HCT116 (cell line): ENCODE results near the gene PAPPA2. TPM values are rescaled to one million over a fixed set of nuclear protein-coding genes. Genes with fewer than 3 reads are reported as not detected.

Experiments
- ATAC-seq: fragments of 200-7000 bp; cut with Tn5 transposase; 2 replicates; pipeline ENCODE4 v1.9.1; 2020; ENCODE audit warnings: mild to moderate bottlenecking, moderate library complexity
- BruUV-seq: library from RNA; stranded (reverse); fragments of 400-500 nt; replicated peaks from 2 replicates; lab custom pipeline; 2021; lab: Mats Ljungman, UMichigan
- CTCF ChIA-PET: fragments of 300-600 bp; sonication (Branson Sonifier 250); formaldehyde crosslinking; loops from one replicate; lab custom pipeline; 2021; ENCODE audit warnings: antibody characterized with exemption; lab: Charles Lee
- POLR2A ChIA-PET: fragments of 300-600, 350-600 bp; sonication (Branson Sonifier 250); formaldehyde crosslinking; loops from one replicate; lab custom pipeline; 2021; ENCODE audit warnings: antibody characterized with exemption; lab: Charles Lee
- RAD21 ChIA-PET, 2 experiments: fragments of 300-600 bp; sonication (Branson Sonifier 250); formaldehyde crosslinking; loops; one replicate each; lab custom pipeline; 2023; ENCODE audit warnings: low total read pairs in 2 of 2; ENCODE audit not compliant: uncharacterized antibody in 2 of 2, unreplicated experiment in 2 of 2, low non-redundant PET in 1 of 2; lab: Charles Lee
- DNase-seq: peaks from one replicate; pipeline ENCODE4 v3.0.0-alpha.2; 2010; ENCODE audit warnings: low read depth, low spot score
- H2AFZ ChIP-seq: fragments of 200-600 bp; shearing (Covaris generic), sonication (generic); 2 replicates; pipeline ENCODE4 v1.6.1; 2017; ENCODE audit warnings: low read depth, mixed run types, mixed read lengths, antibody characterized with exemption, low read length; ENCODE audit not compliant: poor library complexity, severe bottlenecking
- H3K27ac ChIP-seq: 2 replicates; pipeline ENCODE4 v1.5.1; 2012; ENCODE audit warnings: low read depth, low read length
- H3K27me3 ChIP-seq: fragments of 200-600 bp; sonication (generic); 2 replicates; pipeline ENCODE4 v1.6.1; 2016; ENCODE audit warnings: mixed run types, low read length, mixed read lengths; ENCODE audit not compliant: insufficient read depth
- H3K36me3 ChIP-seq, 2 experiments: fragments of 200-500 bp in 1 of 2; fragments of 200-600 bp in 1 of 2; sonication (Bioruptor generic) in 1 of 2; sonication (generic) in 1 of 2; 2 replicates each; pipeline versions ENCODE4 v1.5.1 to v1.6.1; 2014 to 2016; ENCODE audit warnings: low read length in 2 of 2, inconsistent platforms in 1 of 2, mixed read lengths in 1 of 2, mixed run types in 1 of 2; ENCODE audit not compliant: insufficient read depth in 2 of 2, control insufficient read depth in 1 of 2
- H3K4me1 ChIP-seq, 2 experiments: fragments of 200-600 bp in 1 of 2; sonication (generic) in 1 of 2; 2 replicates each; pipeline versions ENCODE4 v1.5.1 to v1.6.1; 2012 to 2017; ENCODE audit warnings: low read length in 2 of 2, inconsistent platforms in 1 of 2, mild to moderate bottlenecking in 1 of 2, mixed read lengths in 1 of 2, mixed run types in 1 of 2, moderate library complexity in 1 of 2; ENCODE audit not compliant: insufficient read depth in 2 of 2, control insufficient read depth in 1 of 2
- H3K4me2 ChIP-seq: fragments of 200-600 bp; sonication (generic); 2 replicates; pipeline ENCODE4 v1.6.1; 2017; ENCODE audit warnings: mixed run types, low read length, mixed read lengths
- H3K4me3 ChIP-seq, 2 experiments: fragments of 200-600 bp in 1 of 2; sonication (generic) in 1 of 2; replicated peaks in 1 of 2; 2 replicates each; pipeline ENCODE4 v1.5.1; 2011 to 2016; ENCODE audit warnings: low read length in 2 of 2, control low read depth in 1 of 2, low read depth in 1 of 2, mild to moderate bottlenecking in 1 of 2, mixed read lengths in 1 of 2, mixed run types in 1 of 2
- H3K79me2 ChIP-seq: fragments of 200-600 bp; sonication (generic); 2 replicates; pipeline ENCODE4 v1.6.1; 2017; ENCODE audit warnings: mild to moderate bottlenecking, mixed run types, low read length, moderate library complexity, mixed read lengths; ENCODE audit not compliant: insufficient read depth
- H3K9ac ChIP-seq: fragments of 200-600 bp; sonication (generic); 2 replicates; pipeline ENCODE4 v1.6.1; 2016; ENCODE audit warnings: low read length, mixed read lengths
- H3K9me2 ChIP-seq: fragments of 200-600 bp; sonication (generic), shearing (Covaris generic); 2 replicates; pipeline ENCODE4 v1.6.1; 2017; ENCODE audit warnings: mixed run types, mild to moderate bottlenecking, moderate library complexity; ENCODE audit not compliant: insufficient read depth
- H3K9me3 ChIP-seq, 2 experiments: fragments of 200-500 bp in 1 of 2; fragments of 200-600 bp in 1 of 2; sonication (Bioruptor generic) in 1 of 2; sonication (generic) in 1 of 2; 2 replicates each; pipeline ENCODE4 v1.6.1; 2014 to 2017; ENCODE audit warnings: low read length in 2 of 2, mixed read lengths in 2 of 2, inconsistent platforms in 1 of 2, low read depth in 1 of 2, mild to moderate bottlenecking in 1 of 2, mixed run types in 1 of 2, moderate library complexity in 1 of 2; ENCODE audit not compliant: control insufficient read depth in 1 of 2, insufficient read depth in 1 of 2
- H4K20me1 ChIP-seq: fragments of 200-600 bp; sonication (generic), shearing (Covaris generic); 2 replicates; pipeline ENCODE4 v1.6.1; 2017; ENCODE audit warnings: mixed run types, mild to moderate bottlenecking, moderate library complexity; ENCODE audit not compliant: insufficient read depth
- ATF3 ChIP-seq: IDR thresholded peaks from 2 replicates; pipeline ENCODE4 v1.6.1; 2012
- CBX3 ChIP-seq: IDR thresholded peaks from 2 replicates; pipeline ENCODE4 v1.6.1; 2012; ENCODE audit warnings: low read depth
- EGR1 ChIP-seq: IDR thresholded peaks from 2 replicates; pipeline ENCODE4 v1.6.1; 2012; ENCODE audit warnings: low read depth
- ELF1 ChIP-seq: IDR thresholded peaks from 2 replicates; pipeline ENCODE4 v1.6.1; 2012; ENCODE audit warnings: low read depth, borderline replicate concordance
- EZH2 ChIP-seq: fragments of 200-600 bp; sonication (generic); IDR thresholded peaks from 2 replicates; pipeline ENCODE4 v1.6.1; 2017; ENCODE audit warnings: antibody characterized with exemption, mixed run types
- EZH2phosphoT487 ChIP-seq: fragments of 200-600 bp; IDR thresholded peaks from 2 replicates; pipeline ENCODE4 v1.6.1; 2018; ENCODE audit warnings: antibody characterized with exemption, borderline replicate concordance
- FOSL1 ChIP-seq: IDR thresholded peaks from 2 replicates; pipeline ENCODE4 v1.6.1; 2012; ENCODE audit warnings: low read depth
- RAD21 ChIP-seq: IDR thresholded peaks from 2 replicates; pipeline ENCODE4 v1.6.1; 2012; ENCODE audit warnings: low read depth, mild to moderate bottlenecking
- SIN3A ChIP-seq: IDR thresholded peaks from 2 replicates; pipeline ENCODE4 v1.6.1; 2012; ENCODE audit warnings: low read depth
- SP1 ChIP-seq: IDR thresholded peaks from 2 replicates; pipeline ENCODE4 v1.6.1; 2012; ENCODE audit warnings: low read depth
- SRF ChIP-seq: IDR thresholded peaks from 2 replicates; pipeline ENCODE4 v1.6.1; 2012; ENCODE audit warnings: low read depth
- TCF7L2 ChIP-seq: IDR thresholded peaks from 2 replicates; pipeline ENCODE4 v1.7.0; 2011; ENCODE audit warnings: borderline replicate concordance, inconsistent platforms; ENCODE audit not compliant: insufficient read depth, insufficient read length; ENCODE audit errors: extremely low read depth
- YY1 ChIP-seq: IDR thresholded peaks from 2 replicates; pipeline ENCODE4 v1.6.1; 2011; ENCODE audit warnings: low read length, low read depth, moderate library complexity, mild to moderate bottlenecking; ENCODE audit not compliant: insufficient replicate concordance; ENCODE audit errors: extremely low read depth
- ZNF274 ChIP-seq: fragments of 200-500 bp; sonication (Bioruptor generic); IDR thresholded peaks from 2 replicates; pipeline ENCODE4 v1.6.1; 2014; ENCODE audit warnings: mild to moderate bottlenecking, low read depth, low read length, inconsistent platforms
- intact Hi-C: fragments of 100-400 bp; cut with micrococcal nuclease; formaldehyde crosslinking; loops from 2 replicates; pipeline ENCODE4 v1.10.0; 2022
- total RNA-seq: library from RNA; stranded (reverse); gene quantifications from one replicate; pipeline ENCODE4 v1.2.1, GENCODE V29; 2021; ENCODE audit not compliant: unreplicated experiment
- TF ChIP-seq, protein P1 (sequence below): IDR thresholded peaks from 2 replicates; pipeline ENCODE4 v1.6.1; 2012; ENCODE audit warnings: low read depth
- TF ChIP-seq, protein P2 (sequence below): IDR thresholded peaks from 2 replicates; pipeline ENCODE4 v1.6.1; 2011; ENCODE audit warnings: mild to moderate bottlenecking, low read length, moderate library complexity; ENCODE audit not compliant: insufficient replicate concordance; ENCODE audit errors: extremely low read depth

The PAPPA2 gene
- total RNA-seq, 1 experiment from 2014 or later, result not detected

DNA sequence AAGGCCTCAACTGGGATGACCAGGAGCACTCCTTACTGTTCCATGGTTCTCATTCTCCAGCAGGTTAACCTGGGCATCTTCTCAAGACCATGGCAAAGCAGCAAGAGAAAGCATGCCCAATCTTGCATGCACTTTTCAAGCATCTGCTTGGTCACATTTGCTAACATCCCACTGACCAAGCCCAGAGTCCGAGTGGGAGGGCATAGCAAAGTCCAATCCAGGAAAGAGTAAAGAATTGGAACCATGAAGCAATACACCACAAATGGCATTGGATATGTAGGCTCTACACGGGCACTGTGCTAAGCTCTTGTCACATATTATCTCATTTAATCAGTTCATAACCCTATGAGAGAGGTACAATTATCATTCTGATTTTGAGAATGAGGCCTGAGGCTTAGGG, 73.6 kb downstream of the PAPPA2 start:
- H3K4me2 ChIP-seq, result no peak overlapping the region
- intact Hi-C loops, result no loop called here
- BruUV-seq, result no TSS peak
- RAD21 ChIA-PET, result no interaction called here
- DNase-seq, result no peak
- no peak for TF ChIP-seq EZH2
- TF ChIP-seq, all 23 proteins: peak for 0
- CTCF ChIA-PET, result no interaction called here
- Histone ChIP-seq H3K27me3 (peaks cover 26% of the 10 kb centered on the region), H2AFZ (no peak overlapping the region), H3K9me2 (no peaks in the 10 kb centered on the region), H3K9me3 (no peaks in the 10 kb centered on the region), H3K4me1 (no peaks in the 10 kb centered on the region), H4K20me1 (no peaks in the 10 kb centered on the region; the same call in 1 of the 2 replicates), H3K36me3 (no peaks in the 10 kb centered on the region), H3K79me2 (no peaks in the 10 kb centered on the region), H3K27ac (no peak overlapping the region), H3K4me3 (no peak overlapping the region), H3K9ac (no peak overlapping the region)
- ATAC-seq, result no peak
- POLR2A ChIA-PET, result no interaction called here

DNA sequence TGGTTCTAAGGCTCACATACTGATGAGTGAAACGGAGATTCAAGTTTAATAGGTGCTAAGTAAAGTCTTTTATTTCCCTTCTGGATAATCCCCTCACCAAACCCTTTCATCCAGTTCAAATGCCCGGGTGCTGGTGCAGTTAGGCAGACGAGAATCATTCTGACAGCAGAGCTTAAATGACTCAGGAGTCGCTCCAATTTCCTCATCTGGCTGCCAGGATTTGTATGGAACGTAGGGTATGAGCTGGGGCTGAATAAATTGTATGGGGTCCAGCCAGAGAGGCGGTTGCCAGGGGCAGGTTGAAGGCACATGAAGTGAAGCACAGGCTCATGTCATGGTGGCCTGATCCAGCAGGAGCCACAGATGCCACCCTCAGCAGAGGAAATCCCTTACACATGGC, 76.0 kb downstream of the PAPPA2 start:
- POLR2A ChIA-PET, result no interaction called here
- no peak for TF ChIP-seq SRF
- no peak for TF ChIP-seq EZH2phosphoT487
- no peak for TF ChIP-seq SIN3A
- no peak for TF ChIP-seq SP1
- no peak for TF ChIP-seq EGR1
- TF ChIP-seq YY1, result no peak
- TF ChIP-seq, protein P1, sequence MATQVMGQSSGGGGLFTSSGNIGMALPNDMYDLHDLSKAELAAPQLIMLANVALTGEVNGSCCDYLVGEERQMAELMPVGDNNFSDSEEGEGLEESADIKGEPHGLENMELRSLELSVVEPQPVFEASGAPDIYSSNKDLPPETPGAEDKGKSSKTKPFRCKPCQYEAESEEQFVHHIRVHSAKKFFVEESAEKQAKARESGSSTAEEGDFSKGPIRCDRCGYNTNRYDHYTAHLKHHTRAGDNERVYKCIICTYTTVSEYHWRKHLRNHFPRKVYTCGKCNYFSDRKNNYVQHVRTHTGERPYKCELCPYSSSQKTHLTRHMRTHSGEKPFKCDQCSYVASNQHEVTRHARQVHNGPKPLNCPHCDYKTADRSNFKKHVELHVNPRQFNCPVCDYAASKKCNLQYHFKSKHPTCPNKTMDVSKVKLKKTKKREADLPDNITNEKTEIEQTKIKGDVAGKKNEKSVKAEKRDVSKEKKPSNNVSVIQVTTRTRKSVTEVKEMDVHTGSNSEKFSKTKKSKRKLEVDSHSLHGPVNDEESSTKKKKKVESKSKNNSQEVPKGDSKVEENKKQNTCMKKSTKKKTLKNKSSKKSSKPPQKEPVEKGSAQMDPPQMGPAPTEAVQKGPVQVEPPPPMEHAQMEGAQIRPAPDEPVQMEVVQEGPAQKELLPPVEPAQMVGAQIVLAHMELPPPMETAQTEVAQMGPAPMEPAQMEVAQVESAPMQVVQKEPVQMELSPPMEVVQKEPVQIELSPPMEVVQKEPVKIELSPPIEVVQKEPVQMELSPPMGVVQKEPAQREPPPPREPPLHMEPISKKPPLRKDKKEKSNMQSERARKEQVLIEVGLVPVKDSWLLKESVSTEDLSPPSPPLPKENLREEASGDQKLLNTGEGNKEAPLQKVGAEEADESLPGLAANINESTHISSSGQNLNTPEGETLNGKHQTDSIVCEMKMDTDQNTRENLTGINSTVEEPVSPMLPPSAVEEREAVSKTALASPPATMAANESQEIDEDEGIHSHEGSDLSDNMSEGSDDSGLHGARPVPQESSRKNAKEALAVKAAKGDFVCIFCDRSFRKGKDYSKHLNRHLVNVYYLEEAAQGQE, result no peak
- no peak for TF ChIP-seq CBX3
- TF ChIP-seq FOSL1, result no peak
- no peak for TF ChIP-seq ATF3
- no peak for TF ChIP-seq RAD21
- TF ChIP-seq TCF7L2, result no peak
- TF ChIP-seq ELF1, result no peak
- no peak for TF ChIP-seq ZNF274
- TF ChIP-seq, protein P2, sequence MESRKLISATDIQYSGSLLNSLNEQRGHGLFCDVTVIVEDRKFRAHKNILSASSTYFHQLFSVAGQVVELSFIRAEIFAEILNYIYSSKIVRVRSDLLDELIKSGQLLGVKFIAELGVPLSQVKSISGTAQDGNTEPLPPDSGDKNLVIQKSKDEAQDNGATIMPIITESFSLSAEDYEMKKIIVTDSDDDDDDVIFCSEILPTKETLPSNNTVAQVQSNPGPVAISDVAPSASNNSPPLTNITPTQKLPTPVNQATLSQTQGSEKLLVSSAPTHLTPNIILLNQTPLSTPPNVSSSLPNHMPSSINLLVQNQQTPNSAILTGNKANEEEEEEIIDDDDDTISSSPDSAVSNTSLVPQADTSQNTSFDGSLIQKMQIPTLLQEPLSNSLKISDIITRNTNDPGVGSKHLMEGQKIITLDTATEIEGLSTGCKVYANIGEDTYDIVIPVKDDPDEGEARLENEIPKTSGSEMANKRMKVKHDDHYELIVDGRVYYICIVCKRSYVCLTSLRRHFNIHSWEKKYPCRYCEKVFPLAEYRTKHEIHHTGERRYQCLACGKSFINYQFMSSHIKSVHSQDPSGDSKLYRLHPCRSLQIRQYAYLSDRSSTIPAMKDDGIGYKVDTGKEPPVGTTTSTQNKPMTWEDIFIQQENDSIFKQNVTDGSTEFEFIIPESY, result no peak

More for the DNA sequence above, 76.0 kb downstream of the PAPPA2 start:
- intact Hi-C loops, result no loop called here
- H3K4me2 ChIP-seq, result no peak overlapping the region
- no peaks in the 10 kb centered on the region for H3K4me1 ChIP-seq
- H3K9me3 ChIP-seq, result no peaks in the 10 kb centered on the region
- H3K4me3 ChIP-seq, result no peak overlapping the region
- no peak overlapping the region for H2AFZ ChIP-seq
- no peaks in the 10 kb centered on the region for H3K9me2 ChIP-seq
- H3K27me3 ChIP-seq, result peaks cover 16% of the 10 kb centered on the region
- no peak overlapping the region for H3K9ac ChIP-seq
- H3K27ac ChIP-seq, result no peak overlapping the region
- BruUV-seq, result no TSS peak
- no peak for DNase-seq
- no peak for ATAC-seq
- no peaks in the 10 kb centered on the region for H3K36me3 ChIP-seq
- H4K20me1 ChIP-seq, result no peaks in the 10 kb centered on the region; the same call in 1 of the 2 replicates
- H3K79me2 ChIP-seq, result no peaks in the 10 kb centered on the region
- ChIA-PET CTCF (no interaction called here), RAD21 (no interaction called here)
